Muscle of arm (tissue), 12 donors: Measurements from ENCODE around the gene SRCAP. TPM values are rescaled to one million over a fixed set of nuclear protein-coding genes. Genes with fewer than 3 reads are reported as not detected.

Experiments
- polyA plus RNA-seq, 12 donors: library from polyadenylated mRNA; unstranded; fragments of 120-200 nt; gene quantifications; one replicate each; pipeline ENCODE4 v1.2.1, GENCODE V29; 2013; ENCODE audit not compliant: insufficient read length in 12 of 12

SRCAP gene
- polyA plus RNA-seq, 12 donors = 18.5 to 46.5 (median 24.1) TPM; not detected in 1

Other genes starting within 250 kb of the SRCAP start
- gene ITGAL, start 226.4 kb upstream of the SRCAP start, polyA plus RNA-seq = 10 to 100 TPM in 1 of 12 donors, 1 to 10 TPM in 9, not detected in 2; 1.2 to 11.1 (median 2.5) TPM
- 10 to 100 TPM in 11 of 12 donors, not detected in 1; 19.9 to 32.9 (median 25.7) TPM for gene ZNF768, start 172.6 kb upstream of the SRCAP start, polyA plus RNA-seq
- gene ZNF747, start 164.3 kb upstream of the SRCAP start, polyA plus RNA-seq = 1 to 10 TPM in 11 of 12 donors, not detected in 1; 5.6 to 7.8 (median 6.5) TPM
- 10 to 100 TPM in 1 of 12 donors, 1 to 10 TPM in 10, not detected in 1; 5.4 to 10.2 (median 6.5) TPM for gene ZNF764, start 140.8 kb upstream of the SRCAP start, polyA plus RNA-seq
- 10 to 100 TPM in 4 of 12 donors, 1 to 10 TPM in 7, not detected in 1; 5.1 to 14.9 (median 8.7) TPM for gene ZNF688, start 127.5 kb upstream of the SRCAP start, polyA plus RNA-seq
- gene ZNF785, start 113.5 kb upstream of the SRCAP start, polyA plus RNA-seq = 10 to 100 TPM in 8 of 12 donors, 1 to 10 TPM in 3, not detected in 1; 8.3 to 21.1 (median 11.0) TPM
- 10 to 100 TPM in 1 of 12 donors, 1 to 10 TPM in 10, not detected in 1; 6.0 to 12.6 (median 7.5) TPM for gene ZNF689, start 88.8 kb upstream of the SRCAP start, polyA plus RNA-seq
- gene PRR14, start 48.2 kb upstream of the SRCAP start, polyA plus RNA-seq = 10 to 100 TPM in 11 of 12 donors, not detected in 1; 17.1 to 42.4 (median 20.9) TPM
- gene FBRS, start 40.7 kb upstream of the SRCAP start, polyA plus RNA-seq = 10 to 100 TPM in 11 of 12 donors, not detected in 1; 24.5 to 99.6 (median 32.2) TPM
- gene PHKG2, start 49.3 kb downstream of the SRCAP start, polyA plus RNA-seq = 10 to 100 TPM in 8 of 12 donors, 1 to 10 TPM in 2, not detected in 2; 9.1 to 21.2 (median 11.3) TPM
- 1 to 10 TPM in 9 of 12 donors, under 1 TPM in 1, not detected in 2; 0.94 to 3.9 (median 2.0) TPM for gene CFAP119, start 62.9 kb downstream of the SRCAP start, polyA plus RNA-seq
- gene RNF40, start 63.2 kb downstream of the SRCAP start, polyA plus RNA-seq = 10 to 100 TPM in 11 of 12 donors, not detected in 1; 44.1 to 72.2 (median 52.7) TPM
- gene ZNF629, start 88.0 kb downstream of the SRCAP start, polyA plus RNA-seq = 10 to 100 TPM in 11 of 12 donors, not detected in 1; 11.7 to 15.9 (median 14.0) TPM
- 10 to 100 TPM in 11 of 12 donors, not detected in 1; 24.7 to 34.9 (median 27.2) TPM for gene BCL7C, start 194.9 kb downstream of the SRCAP start, polyA plus RNA-seq
- gene CTF1, start 197.4 kb downstream of the SRCAP start, polyA plus RNA-seq = 10 to 100 TPM in 5 of 12 donors, 1 to 10 TPM in 5, not detected in 2; 8.7 to 15.7 (median 10.5) TPM
- 10 to 100 TPM in 5 of 12 donors, 1 to 10 TPM in 6, not detected in 1; 5.3 to 29.1 (median 9.5) TPM for gene FBXL19, start 224.4 kb downstream of the SRCAP start, polyA plus RNA-seq
- 10 to 100 TPM in 3 of 12 donors, 1 to 10 TPM in 8, not detected in 1; 7.4 to 11.3 (median 8.8) TPM for gene ORAI3, start 249.9 kb downstream of the SRCAP start, polyA plus RNA-seq